GM21526 (cell line): ENCODE measurements around the gene CTSE.
"Not testable (repeated sequence)": the region's sequence is repeated elsewhere in the genome, so short reads cannot be mapped to it uniquely, and the experiment has no call there.

Experiments used
- ATAC-seq: cut with Tn5 transposase; IDR thresholded peaks from one replicate; pipeline ENCODE4 v1.9.1; 2021; ENCODE audit warnings: moderate library complexity; ENCODE audit not compliant: unreplicated experiment, low FRiP score

CTSE gene

DNA sequence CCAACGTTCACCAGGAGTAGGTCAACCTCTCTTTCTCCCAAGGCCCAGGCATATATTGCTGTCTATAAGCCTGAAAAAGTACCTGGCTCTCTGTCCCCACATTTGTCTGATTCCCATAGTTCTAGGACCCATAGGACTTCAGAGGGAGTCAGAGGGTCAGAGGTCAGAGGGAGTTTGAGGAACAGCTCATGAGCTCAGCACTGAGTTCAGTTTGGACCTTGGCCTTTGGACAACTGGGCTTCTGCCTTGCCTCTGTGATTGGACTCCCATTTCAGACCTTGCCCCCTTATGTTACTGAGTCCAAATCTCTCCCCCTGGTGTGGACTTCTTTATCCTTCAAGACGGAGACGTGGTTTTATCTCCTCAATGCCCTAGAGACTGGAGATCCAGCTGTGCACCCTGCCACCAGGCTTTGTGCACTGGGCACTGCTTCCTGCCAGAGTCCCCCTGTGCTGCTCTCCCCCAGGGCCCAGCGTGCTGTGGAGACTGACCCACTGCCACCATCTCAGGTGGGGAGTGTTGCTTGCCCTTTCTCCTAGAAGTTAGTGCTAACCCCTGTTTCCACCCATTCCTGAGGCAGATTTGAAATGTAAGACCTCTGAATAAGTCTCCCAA is 3.2 kb downstream of the CTSE start:
- no peak for ATAC-seq

DNA sequence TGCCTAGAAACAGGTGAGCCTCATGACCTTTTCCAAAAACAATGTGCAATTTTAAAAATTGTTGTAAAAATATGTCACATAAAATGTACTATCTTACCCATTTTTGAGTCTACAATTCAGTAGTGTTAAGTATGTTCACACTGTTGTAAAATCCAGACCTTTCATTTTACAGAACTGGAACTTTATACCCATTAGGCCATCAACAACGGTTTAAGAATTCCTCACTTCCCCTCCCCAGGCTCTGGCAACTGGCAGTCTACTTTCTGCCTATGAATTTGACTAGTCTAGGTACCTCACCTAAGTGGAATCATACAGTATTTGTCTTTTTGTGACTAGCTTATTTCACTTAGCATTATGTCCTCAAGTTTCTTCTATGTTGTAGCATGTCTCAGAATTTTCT is 8.6 kb downstream of the CTSE start:
- no peak for ATAC-seq

GRCh38 chr1:206014601-206015000 is 9.1 kb downstream of the CTSE start:
- ATAC-seq, result no peak

- no peak for ATAC-seq
Measured at GRCh38 chr1:206013026-206013795, 10.5 kb downstream of the CTSE start.

- ATAC-seq, result peak; percentile 90
Measured at GRCh38 chr1:206012086-206012859, 11.4 kb downstream of the CTSE start.

DNA sequence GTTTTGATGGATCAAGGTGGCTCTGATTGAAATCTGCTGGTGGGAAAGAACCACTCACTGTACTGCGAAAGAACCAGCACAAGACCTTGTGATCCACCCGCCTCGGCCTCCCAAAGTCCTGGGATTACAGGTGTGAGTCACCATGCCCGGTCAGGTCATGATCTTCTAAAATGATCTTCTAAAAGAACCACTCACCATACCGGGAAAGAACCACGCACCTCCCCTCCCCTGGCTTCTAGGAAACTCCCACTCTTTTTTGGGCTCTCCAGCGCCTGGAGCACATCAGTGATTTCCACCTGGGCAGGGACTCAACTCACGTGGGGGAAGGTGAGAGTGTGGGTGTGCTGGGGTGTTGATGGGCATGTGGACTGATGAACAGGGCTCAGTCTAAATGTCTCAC is 12.6 kb downstream of the CTSE start:
- no peak for ATAC-seq

DNA sequence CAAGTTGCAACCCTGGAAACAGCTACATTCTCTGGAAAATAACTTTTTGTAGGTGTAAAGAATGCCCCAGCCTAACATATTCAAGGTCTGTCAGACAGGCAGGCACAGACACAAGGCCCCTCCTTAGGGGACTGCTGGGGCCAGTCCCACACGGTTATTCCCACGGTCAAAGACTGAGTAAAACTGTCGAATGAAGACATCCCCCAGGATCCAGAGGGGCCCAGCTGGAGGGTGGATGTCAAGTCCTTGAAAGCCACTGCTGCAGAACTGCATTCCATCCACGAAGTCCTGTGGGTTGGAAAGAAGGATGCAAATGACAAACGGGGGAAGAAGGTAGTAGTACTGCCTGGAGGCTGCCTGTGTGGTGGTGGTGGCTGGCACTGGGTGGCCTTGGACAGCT is 13.6 kb downstream of the CTSE start:
- no peak for ATAC-seq

DNA sequence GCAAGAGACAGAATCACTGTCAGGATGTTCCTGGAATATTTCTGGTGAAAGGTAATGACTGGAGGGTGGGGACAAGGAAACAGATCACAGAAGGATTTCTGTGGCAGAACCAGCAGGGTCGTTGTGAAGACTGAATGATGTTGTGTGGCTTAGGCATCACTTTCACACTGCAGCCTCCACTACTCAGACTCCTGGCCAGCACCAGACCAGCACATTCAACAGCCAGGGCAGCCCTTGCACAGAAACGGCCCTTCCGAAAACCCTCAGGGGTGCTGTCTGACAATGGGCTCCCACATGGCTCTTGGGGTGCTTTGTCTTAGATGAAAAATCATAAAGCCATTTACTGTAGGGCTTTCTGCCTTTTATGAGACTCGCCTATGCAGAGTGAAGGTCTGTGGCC is 16.7 kb downstream of the CTSE start:
- no peak for ATAC-seq

- ATAC-seq, result no peak
Measured at GRCh38 chr1:206005778-206006180, 17.9 kb downstream of the CTSE start.

DNA sequence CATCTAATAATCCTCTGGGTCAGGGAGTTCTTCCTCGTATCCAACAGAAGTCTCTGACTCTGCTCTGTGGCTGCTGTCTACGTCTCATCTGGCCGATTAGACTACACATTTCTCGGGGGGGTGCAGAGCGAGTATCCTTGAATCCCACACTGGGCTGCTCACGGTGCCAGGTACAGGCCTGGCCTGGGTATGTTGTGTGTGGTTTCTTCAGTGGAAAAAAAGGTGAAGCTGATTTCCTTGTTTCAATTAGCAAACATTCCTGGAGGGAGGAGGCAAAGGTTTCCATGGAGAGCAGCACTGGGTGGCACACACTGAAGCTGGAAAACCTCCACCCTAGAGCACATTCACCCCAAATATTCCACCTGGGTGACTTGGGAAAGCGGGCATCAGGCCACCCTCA is 18.5 kb downstream of the CTSE start:
- no peak for ATAC-seq

DNA sequence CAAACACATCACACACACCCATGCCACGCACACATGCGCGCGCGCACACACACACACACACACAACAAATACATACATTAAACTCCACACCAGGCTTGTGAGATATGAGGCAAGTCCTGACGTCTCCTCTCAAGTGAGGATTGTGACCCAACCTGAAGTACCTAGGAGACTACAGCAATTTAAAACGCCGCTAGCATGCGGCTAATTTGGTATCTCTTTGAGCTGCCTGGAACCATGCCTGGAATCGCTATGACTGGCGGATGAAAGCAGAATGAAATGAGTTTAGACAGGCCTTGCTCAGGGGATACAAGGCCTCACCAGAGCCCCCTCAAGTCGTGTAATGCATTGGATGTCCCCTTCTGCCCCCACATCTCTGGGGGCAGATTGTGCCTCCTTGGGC is 18.9 kb downstream of the CTSE start:
- no peak for ATAC-seq

DNA sequence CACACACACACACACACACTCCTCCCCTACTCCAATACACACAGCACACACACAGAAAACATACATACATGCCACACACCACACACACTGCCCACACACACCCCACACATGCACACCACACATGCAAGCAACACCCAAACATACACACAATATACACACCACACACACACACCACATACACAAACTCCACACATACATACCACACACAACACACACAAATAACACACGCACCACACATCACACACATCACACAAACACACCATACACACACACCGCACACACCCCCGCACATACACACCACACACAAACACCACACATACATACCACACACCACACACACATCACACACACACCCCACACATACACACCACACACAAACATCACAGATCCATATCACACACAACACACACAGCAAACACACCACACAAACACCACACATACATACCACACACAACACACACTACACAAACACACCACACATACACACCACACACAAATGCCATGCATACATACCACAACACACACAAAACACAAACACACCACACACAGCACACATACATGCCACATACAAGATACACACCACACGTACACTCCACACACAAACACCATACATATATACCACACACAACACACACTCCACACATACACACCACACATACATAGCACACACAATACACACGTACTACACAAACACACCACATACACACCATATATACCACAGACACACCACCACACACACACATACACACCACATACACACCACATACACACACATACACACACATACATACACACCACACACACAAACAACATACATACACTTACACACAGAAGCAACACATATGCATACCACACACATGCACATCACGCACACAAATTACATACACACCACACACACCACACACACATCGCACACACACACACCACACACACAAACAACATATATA is 19.6 kb downstream of the CTSE start:
- no peak for ATAC-seq

- no peak for ATAC-seq
Measured at GRCh38 chr1:206002871-206003801, 20.6 kb downstream of the CTSE start, which contains the start of gene RAB7B. RAB7B (minus strand) TSS chr1:206003395; CDS start chr1:205994135, 9,260 bp downstream.

DNA sequence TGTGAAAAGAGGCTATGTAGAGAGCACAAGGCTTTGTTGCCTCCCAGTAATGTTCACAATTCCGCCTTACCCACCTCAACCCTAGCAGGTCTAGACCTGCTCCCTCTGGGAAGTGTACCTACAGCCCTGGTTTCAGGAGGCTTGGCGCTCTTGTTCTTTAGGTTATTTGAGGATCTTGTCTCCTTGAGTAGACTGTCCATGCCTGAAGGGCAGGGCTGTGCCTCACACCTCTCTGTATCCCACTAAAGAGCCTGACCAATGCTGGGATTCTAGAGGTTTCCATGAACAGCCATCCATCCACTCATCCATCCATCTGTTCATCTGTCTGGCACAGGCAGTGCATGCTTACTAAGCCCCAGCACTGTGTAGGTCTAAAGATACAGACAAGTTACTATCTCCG is 21.5 kb downstream of the CTSE start:
- no peak for ATAC-seq

- ATAC-seq, result no peak
Measured at GRCh38 chr1:206001476-206001888, 22.2 kb downstream of the CTSE start.

DNA sequence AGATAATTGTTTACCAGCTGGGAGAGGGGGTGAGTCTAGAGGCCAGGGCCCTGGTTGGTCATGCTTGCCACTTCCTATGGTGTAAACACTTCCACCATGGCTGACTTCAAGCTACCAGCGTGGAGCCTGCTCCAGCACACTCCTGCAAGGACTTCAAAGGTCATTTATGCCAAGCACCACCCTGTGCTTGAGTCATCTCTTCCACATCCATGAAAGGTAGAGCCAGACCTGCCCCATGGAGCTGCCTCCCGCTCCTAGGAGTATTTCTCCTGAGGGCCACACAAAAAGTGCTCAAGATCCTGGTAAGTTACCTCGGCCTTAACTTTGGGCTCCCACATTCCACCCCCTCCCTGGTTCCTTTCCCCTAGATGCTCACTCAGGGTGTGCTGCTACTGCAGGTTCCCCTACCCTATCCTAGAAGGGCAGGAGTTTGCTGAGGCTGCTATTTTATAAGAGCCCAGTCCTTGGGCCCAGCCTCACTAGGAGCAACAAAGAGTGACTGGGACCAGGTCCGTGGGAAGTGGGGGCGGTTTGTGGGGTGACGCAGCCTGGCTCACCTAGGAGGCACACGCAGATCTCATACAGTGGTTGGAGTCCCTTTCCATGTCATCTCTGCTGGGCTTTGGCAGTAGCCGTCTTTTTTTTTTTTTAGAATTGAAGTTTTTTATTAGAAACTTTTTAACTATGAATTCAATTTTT is 22.9 kb downstream of the CTSE start:
- ATAC-seq, result no peak

GRCh38 chr1:205998457-205999241 is 25.0 kb downstream of the CTSE start:
- ATAC-seq, result no peak

DNA sequence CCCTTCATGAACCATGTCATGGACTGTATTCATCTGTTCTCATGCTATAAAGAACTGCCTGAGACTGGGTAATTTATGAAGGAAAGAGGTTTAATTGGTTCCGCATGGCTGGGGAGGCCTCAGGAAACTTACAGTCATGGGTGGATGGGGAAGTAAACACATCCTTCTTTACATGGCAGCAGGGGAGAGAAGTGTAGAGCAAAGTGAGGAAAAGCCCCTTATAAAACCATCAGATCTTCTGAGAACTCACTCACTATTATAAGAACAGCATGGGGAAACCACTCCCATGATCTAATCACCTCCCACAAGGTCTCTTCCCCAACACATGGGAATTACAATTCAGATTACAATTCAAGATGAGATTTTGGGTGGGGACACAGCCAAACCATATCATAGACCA is 27.1 kb downstream of the CTSE start:
- not testable (repeated sequence) for ATAC-seq
